Right atrium auricular region (tissue), 2 donors: Measurements from ENCODE around the gene PRICKLE4. TPM values are rescaled to one million over a fixed set of nuclear protein-coding genes. Genes with fewer than 3 reads are reported as not detected.
"Not testable (repeated sequence)": the region's sequence is repeated elsewhere in the genome, so short reads cannot be mapped to it uniquely, and the experiment has no call there.

ENCODE experiments used
- DNase-seq: peaks from one replicate; pipeline ENCODE4 v3.0.0-alpha.2; 2019; ENCODE audit warnings: low spot score
- H3K27ac ChIP-seq, 2 donors: fragments of 200-600 bp; sonication (generic); 1 replicate in 1 of 2; 2 replicates in 1 of 2; pipeline ENCODE4 v1.5.1; 2016 to 2019
- H3K27me3 ChIP-seq, 2 donors: fragments of 200-600 bp; sonication (generic); one replicate each; pipeline versions ENCODE4 v1.5.1 to v1.6.0; 2017 to 2019
- H3K36me3 ChIP-seq: fragments of 200-600 bp; sonication (generic); one replicate; pipeline ENCODE4 v1.5.1; 2016
- H3K4me1 ChIP-seq, 2 donors: fragments of 200-600 bp; sonication (generic); one replicate each; pipeline versions ENCODE4 v1.5.1 to v1.6.0; 2017 to 2019
- H3K4me3 ChIP-seq, 2 donors: fragments of 200-600 bp; sonication (generic); 1 replicate in 1 of 2; 2 replicates in 1 of 2; pipeline ENCODE4 v1.5.1; 2017 to 2019; ENCODE audit warnings: mild to moderate bottlenecking in 1 of 2, moderate library complexity in 1 of 2
- H3K9me3 ChIP-seq, 2 donors: fragments of 200-600 bp; sonication (generic); one replicate each; pipeline ENCODE4 v1.5.1; 2019
- CTCF ChIP-seq, 2 donors: fragments of 200-600 bp; sonication (generic); IDR thresholded peaks; one replicate each; pipeline ENCODE4 v1.5.1; 2019; ENCODE audit warnings: antibody characterized with exemption in 2 of 2
- total RNA-seq, 2 donors: library from RNA; depleted of rRNA; stranded (reverse); fragments of >200 nt; gene quantifications; one replicate each; pipeline ENCODE4 v1.1.0, GENCODE V29; 2016

Gene PRICKLE4
- total RNA-seq, 2 donors from 2014 or later: 4.3 to 5.6 TPM

- H3K4me3 ChIP-seq: no peak overlapping the region
- no peaks in the 10 kb centered on the region for H3K27me3 ChIP-seq
- peaks cover 16% of the 10 kb centered on the region for H3K36me3 ChIP-seq
- DNase-seq: no peak
- no peaks in the 10 kb centered on the region for H3K4me1 ChIP-seq
- H3K27ac ChIP-seq: no peak overlapping the region
- no peaks in the 10 kb centered on the region for H3K9me3 ChIP-seq
- no peak for TF ChIP-seq CTCF (IDR thresholded peaks at IDR 0.05)
These were observed 25.5 kb downstream of the PRICKLE4 start for GRCh38 chr6:41805830-41806774.

GRCh38 chr6:41811095-41811494 lies 30.5 kb downstream of the PRICKLE4 start:
- no peak for DNase-seq
- Histone ChIP-seq H3K27me3 (no peaks in the 10 kb centered on the region), H3K4me3 (no peak overlapping the region), H3K36me3 (peaks cover 6% of the 10 kb centered on the region), H3K4me1 (peaks cover 0 to 5% of the 10 kb centered on the region in 2 donors), H3K27ac (no peak overlapping the region), H3K9me3 (no peaks in the 10 kb centered on the region)
- no peak for TF ChIP-seq CTCF (IDR thresholded peaks at IDR 0.05)

- not testable (repeated sequence) for H3K27ac ChIP-seq, H3K4me3 ChIP-seq, H3K9me3 ChIP-seq
These were observed 31.4 kb downstream of the PRICKLE4 start for GRCh38 chr6:41811946-41812345.

GRCh38 chr6:41813469-41813868 lies 32.9 kb downstream of the PRICKLE4 start:
- H3K4me1 ChIP-seq: peaks cover 0 to 6% of the 10 kb centered on the region in 2 donors
- no peaks in the 10 kb centered on the region for H3K9me3 ChIP-seq
- TF ChIP-seq CTCF (IDR thresholded peaks at IDR 0.05): no peak
- DNase-seq: no peak
- H3K36me3 ChIP-seq: no peaks in the 10 kb centered on the region
- no peak overlapping the region for H3K4me3 ChIP-seq
- H3K27me3 ChIP-seq: no peaks in the 10 kb centered on the region
- H3K27ac ChIP-seq: no peak overlapping the region

More at GRCh38 chr6:41811946-41812345, 31.4 kb downstream of the PRICKLE4 start:
- DNase-seq, H3K36me3 ChIP-seq, H3K4me1 ChIP-seq, H3K27me3 ChIP-seq: not testable (repeated sequence)

- TF ChIP-seq CTCF (IDR thresholded peaks at IDR 0.05): no peak
- Histone ChIP-seq H3K27ac (no peak overlapping the region), H3K36me3 (no peaks in the 10 kb centered on the region), H3K27me3 (no peaks in the 10 kb centered on the region), H3K9me3 (no peaks in the 10 kb centered on the region), H3K4me1 (peaks cover 0 to 6% of the 10 kb centered on the region in 2 donors), H3K4me3 (no peak overlapping the region)
- no peak for DNase-seq
These were observed 33.4 kb downstream of the PRICKLE4 start for GRCh38 chr6:41813956-41814355.

GRCh38 chr6:41814629-41815028 lies 34.0 kb downstream of the PRICKLE4 start:
- no peak for DNase-seq
- Histone ChIP-seq H3K27me3 (no peaks in the 10 kb centered on the region), H3K27ac (no peak overlapping the region), H3K36me3 (no peaks in the 10 kb centered on the region), H3K4me1 (peaks cover 0 to 6% of the 10 kb centered on the region in 2 donors), H3K9me3 (no peaks in the 10 kb centered on the region), H3K4me3 (no peak overlapping the region)
- TF ChIP-seq CTCF (IDR thresholded peaks at IDR 0.05): no peak
